ENCODE measurements around the gene LTBR.
"Not testable (repeated sequence)": the region's sequence is repeated elsewhere in the genome, so short reads cannot be mapped to it uniquely, and the experiment has no call there.

The LTBR gene

GRCh38 chr12:6383572-6384498 is at the start of gene LTBR:
TSS of gene LTBR (plus strand) at chr12:6384162. CDS start at chr12:6384359, 197 bp downstream.
- no peak for DNase-seq (ENCODE audit: low read depth in 2 of 2)

- DNase-seq (ENCODE audit: low read depth in 2 of 2) = no peak
Observed at GRCh38 chr12:6334359-6334758, 49.6 kb upstream of the LTBR start.

- DNase-seq (ENCODE audit: low read depth in 2 of 2) = no peak
Observed at GRCh38 chr12:6334940-6335450, 49.0 kb upstream of the LTBR start.

GRCh38 chr12:6335451-6336078 is 48.4 kb upstream of the LTBR start:
- peak; percentile 81 to 87 for DNase-seq (ENCODE audit: low read depth in 2 of 2)

- peak in 1 of 2 donors; percentile 42 for DNase-seq (ENCODE audit: low read depth in 2 of 2)
Observed at GRCh38 chr12:6336079-6336888, 47.7 kb upstream of the LTBR start.

GRCh38 chr12:6336889-6337853 is 46.8 kb upstream of the LTBR start:
- no peak for DNase-seq (ENCODE audit: low read depth in 2 of 2)

GRCh38 chr12:6337958-6338433 is 46.0 kb upstream of the LTBR start:
- no peak for DNase-seq (ENCODE audit: low read depth in 2 of 2)

GRCh38 chr12:6338536-6338935 is 45.4 kb upstream of the LTBR start:
- not testable (repeated sequence) for DNase-seq (ENCODE audit: low read depth in 2 of 2)

GRCh38 chr12:6338955-6339354 is 45.0 kb upstream of the LTBR start:
- no peak for DNase-seq (ENCODE audit: low read depth in 2 of 2)

- DNase-seq (ENCODE audit: low read depth in 2 of 2) = no peak
Observed at GRCh38 chr12:6340032-6340638, 43.8 kb upstream of the LTBR start.

GRCh38 chr12:6340745-6341416 is 43.1 kb upstream of the LTBR start:
- DNase-seq (ENCODE audit: low read depth in 2 of 2) = no peak

GRCh38 chr12:6341417-6342139 is 42.4 kb upstream of the LTBR start, which contains the start of gene TNFRSF1A:
TSS of gene TNFRSF1A (minus strand) at chr12:6342076. CDS start at chr12:6341814, 262 bp downstream.
- no peak for DNase-seq (ENCODE audit: low read depth in 2 of 2)

- no peak for DNase-seq (ENCODE audit: low read depth in 2 of 2)
Observed at GRCh38 chr12:6342140-6342889, 41.6 kb upstream of the LTBR start.

- DNase-seq (ENCODE audit: low read depth in 2 of 2) = no peak
Observed at GRCh38 chr12:6343518-6343917, 40.4 kb upstream of the LTBR start.

GRCh38 chr12:6344101-6344660 is 39.8 kb upstream of the LTBR start:
- DNase-seq (ENCODE audit: low read depth in 2 of 2) = not testable (repeated sequence)

GRCh38 chr12:6345319-6346091 is 38.5 kb upstream of the LTBR start:
- DNase-seq (ENCODE audit: low read depth in 2 of 2) = no peak
